Measurements from ENCODE around the gene THSD7B.

THSD7B gene

GRCh38 chr2:137118140-137118539 is 352.8 kb downstream of the THSD7B start:
- DNase-seq (ENCODE audit: extremely low read depth in 1 of 2, low read depth in 1 of 2) = no peak

GRCh38 chr2:137123226-137123625 is 357.9 kb downstream of the THSD7B start:
- DNase-seq (ENCODE audit: extremely low read depth in 1 of 2, low read depth in 1 of 2) = no peak

- DNase-seq (ENCODE audit: extremely low read depth in 1 of 2, low read depth in 1 of 2) = no peak
Observed at GRCh38 chr2:137133225-137133624, 367.9 kb downstream of the THSD7B start.

GRCh38 chr2:137138263-137138662 is 372.9 kb downstream of the THSD7B start:
- DNase-seq (ENCODE audit: extremely low read depth in 1 of 2, low read depth in 1 of 2) = no peak

- no peak for DNase-seq (ENCODE audit: extremely low read depth in 1 of 2, low read depth in 1 of 2)
Observed at GRCh38 chr2:137151731-137152130, 386.4 kb downstream of the THSD7B start.

GRCh38 chr2:137154946-137155345 is 389.6 kb downstream of the THSD7B start:
- DNase-seq (ENCODE audit: extremely low read depth in 1 of 2, low read depth in 1 of 2) = no peak

GRCh38 chr2:137155356-137156104 is 390.2 kb downstream of the THSD7B start:
- no peak for DNase-seq (ENCODE audit: extremely low read depth in 1 of 2, low read depth in 1 of 2)

GRCh38 chr2:137156221-137156844 is 391.0 kb downstream of the THSD7B start:
- DNase-seq (ENCODE audit: extremely low read depth in 1 of 2, low read depth in 1 of 2) = no peak

GRCh38 chr2:137157851-137158250 is 392.5 kb downstream of the THSD7B start:
- DNase-seq (ENCODE audit: extremely low read depth in 1 of 2, low read depth in 1 of 2) = no peak

- DNase-seq (ENCODE audit: extremely low read depth in 1 of 2, low read depth in 1 of 2) = no peak
Observed at GRCh38 chr2:137161250-137161649, 395.9 kb downstream of the THSD7B start.

- DNase-seq (ENCODE audit: extremely low read depth in 1 of 2, low read depth in 1 of 2) = no peak
Observed at GRCh38 chr2:137165968-137166367, 400.6 kb downstream of the THSD7B start.

GRCh38 chr2:137167651-137168050 is 402.3 kb downstream of the THSD7B start:
- DNase-seq (ENCODE audit: extremely low read depth in 1 of 2, low read depth in 1 of 2) = no peak

- DNase-seq (ENCODE audit: extremely low read depth in 1 of 2, low read depth in 1 of 2) = no peak
Observed at GRCh38 chr2:137168552-137168951, 403.2 kb downstream of the THSD7B start.

- no peak for DNase-seq (ENCODE audit: extremely low read depth in 1 of 2, low read depth in 1 of 2)
Observed at GRCh38 chr2:137172162-137172561, 406.8 kb downstream of the THSD7B start.

- no peak for DNase-seq (ENCODE audit: extremely low read depth in 1 of 2, low read depth in 1 of 2)
Observed at GRCh38 chr2:137173463-137173862, 408.1 kb downstream of the THSD7B start.

- no peak for DNase-seq (ENCODE audit: extremely low read depth in 1 of 2, low read depth in 1 of 2)
Observed at GRCh38 chr2:137175246-137175645, 409.9 kb downstream of the THSD7B start.

- DNase-seq (ENCODE audit: extremely low read depth in 1 of 2, low read depth in 1 of 2) = no peak
Observed at GRCh38 chr2:137178951-137179377, 413.6 kb downstream of the THSD7B start.

- no peak for DNase-seq (ENCODE audit: extremely low read depth in 1 of 2, low read depth in 1 of 2)
Observed at GRCh38 chr2:137179542-137179941, 414.2 kb downstream of the THSD7B start.

- DNase-seq (ENCODE audit: extremely low read depth in 1 of 2, low read depth in 1 of 2) = no peak
Observed at GRCh38 chr2:137180012-137180411, 414.7 kb downstream of the THSD7B start.

- no peak for DNase-seq (ENCODE audit: extremely low read depth in 1 of 2, low read depth in 1 of 2)
Observed at GRCh38 chr2:137181370-137181769, 416.0 kb downstream of the THSD7B start.

- DNase-seq (ENCODE audit: extremely low read depth in 1 of 2, low read depth in 1 of 2) = no peak
Observed at GRCh38 chr2:137182071-137182470, 416.7 kb downstream of the THSD7B start.

GRCh38 chr2:137183206-137183898 is 418.0 kb downstream of the THSD7B start:
- DNase-seq (ENCODE audit: extremely low read depth in 1 of 2, low read depth in 1 of 2) = no peak
